Neural progenitor cell (in vitro differentiated cells): ENCODE data around the gene COX6A2.

Experiments used
- EZH2 ChIP-seq: fragments of 200-600 bp; sonication (generic); IDR thresholded peaks from 2 replicates; pipeline ENCODE4 v1.6.1; 2017; ENCODE audit warnings: antibody characterized with exemption, mild to moderate bottlenecking, moderate library complexity
- EZH2phosphoT487 ChIP-seq: fragments of 200-600 bp; sonication (generic); IDR thresholded peaks from 2 replicates; pipeline ENCODE4 v1.6.1; 2017; ENCODE audit warnings: antibody characterized with exemption
- TF ChIP-seq, protein P1 (sequence below): fragments of 200-600 bp; sonication (generic); IDR thresholded peaks from 2 replicates; pipeline ENCODE4 v1.5.1; 2017; ENCODE audit warnings: antibody characterized with exemption, mild to moderate bottlenecking

GRCh38 chr16:31382485-31383161 is 45.5 kb downstream of the COX6A2 start:
- TF ChIP-seq EZH2, result no peak
- TF ChIP-seq, protein P1, sequence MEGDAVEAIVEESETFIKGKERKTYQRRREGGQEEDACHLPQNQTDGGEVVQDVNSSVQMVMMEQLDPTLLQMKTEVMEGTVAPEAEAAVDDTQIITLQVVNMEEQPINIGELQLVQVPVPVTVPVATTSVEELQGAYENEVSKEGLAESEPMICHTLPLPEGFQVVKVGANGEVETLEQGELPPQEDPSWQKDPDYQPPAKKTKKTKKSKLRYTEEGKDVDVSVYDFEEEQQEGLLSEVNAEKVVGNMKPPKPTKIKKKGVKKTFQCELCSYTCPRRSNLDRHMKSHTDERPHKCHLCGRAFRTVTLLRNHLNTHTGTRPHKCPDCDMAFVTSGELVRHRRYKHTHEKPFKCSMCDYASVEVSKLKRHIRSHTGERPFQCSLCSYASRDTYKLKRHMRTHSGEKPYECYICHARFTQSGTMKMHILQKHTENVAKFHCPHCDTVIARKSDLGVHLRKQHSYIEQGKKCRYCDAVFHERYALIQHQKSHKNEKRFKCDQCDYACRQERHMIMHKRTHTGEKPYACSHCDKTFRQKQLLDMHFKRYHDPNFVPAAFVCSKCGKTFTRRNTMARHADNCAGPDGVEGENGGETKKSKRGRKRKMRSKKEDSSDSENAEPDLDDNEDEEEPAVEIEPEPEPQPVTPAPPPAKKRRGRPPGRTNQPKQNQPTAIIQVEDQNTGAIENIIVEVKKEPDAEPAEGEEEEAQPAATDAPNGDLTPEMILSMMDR, result peak; percentile 90
- TF ChIP-seq EZH2phosphoT487, result no peak
